ENCODE data around the gene CCL7.

GRCh38 chr17:34228781-34229180 lies 41.2 kb upstream of the CCL7 start:
- TF ChIP-seq POLR2A (IDR thresholded peaks at IDR 0.05) (no peak), CTCF (IDR thresholded peaks at IDR 0.05) (no peak), EP300 (IDR thresholded peaks at IDR 0.05) (no peak)

All from tibial nerve (tissue), 4 donors.